Testis (tissue), 2 donors: ENCODE data around the gene DIPK2B.

Source experiments
- POLR2A ChIP-seq: fragments of 450-650 bp; IDR thresholded peaks from one replicate; pipeline ENCODE4 v1.6.1; 2017; ENCODE audit warnings: antibody characterized with exemption, mild to moderate bottlenecking, moderate library complexity
- TF ChIP-seq, protein P1 (sequence below), 3 experiments: fragments of 450-650 bp in 2 of 3; fragments of 200-600 bp in 1 of 3; sonication (generic) in 1 of 3; IDR thresholded peaks; one replicate each; pipeline ENCODE4 v1.5.1; 2016 to 2019; ENCODE audit warnings: antibody characterized with exemption in 3 of 3, mild to moderate bottlenecking in 2 of 3, moderate library complexity in 1 of 3

DNA sequence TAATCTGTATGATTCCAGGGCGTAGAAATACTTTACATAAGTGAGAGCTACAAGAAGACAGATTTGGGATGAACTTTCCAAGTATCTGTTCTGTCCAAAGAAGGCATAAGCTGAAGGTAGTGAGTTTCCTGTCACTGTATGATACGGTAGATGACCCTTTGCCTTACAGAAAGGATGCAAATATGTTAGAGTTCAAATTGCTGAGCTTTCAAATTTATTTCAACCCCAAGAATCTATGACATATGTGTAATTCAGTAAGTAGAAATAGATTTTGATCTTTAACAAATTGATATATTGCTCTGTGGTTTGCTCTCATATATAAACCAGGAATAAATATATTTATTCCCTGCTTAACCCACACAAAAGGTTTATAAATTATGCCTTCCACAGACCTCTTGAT is 16.5 kb downstream of the DIPK2B start:
- TF ChIP-seq, protein P1, sequence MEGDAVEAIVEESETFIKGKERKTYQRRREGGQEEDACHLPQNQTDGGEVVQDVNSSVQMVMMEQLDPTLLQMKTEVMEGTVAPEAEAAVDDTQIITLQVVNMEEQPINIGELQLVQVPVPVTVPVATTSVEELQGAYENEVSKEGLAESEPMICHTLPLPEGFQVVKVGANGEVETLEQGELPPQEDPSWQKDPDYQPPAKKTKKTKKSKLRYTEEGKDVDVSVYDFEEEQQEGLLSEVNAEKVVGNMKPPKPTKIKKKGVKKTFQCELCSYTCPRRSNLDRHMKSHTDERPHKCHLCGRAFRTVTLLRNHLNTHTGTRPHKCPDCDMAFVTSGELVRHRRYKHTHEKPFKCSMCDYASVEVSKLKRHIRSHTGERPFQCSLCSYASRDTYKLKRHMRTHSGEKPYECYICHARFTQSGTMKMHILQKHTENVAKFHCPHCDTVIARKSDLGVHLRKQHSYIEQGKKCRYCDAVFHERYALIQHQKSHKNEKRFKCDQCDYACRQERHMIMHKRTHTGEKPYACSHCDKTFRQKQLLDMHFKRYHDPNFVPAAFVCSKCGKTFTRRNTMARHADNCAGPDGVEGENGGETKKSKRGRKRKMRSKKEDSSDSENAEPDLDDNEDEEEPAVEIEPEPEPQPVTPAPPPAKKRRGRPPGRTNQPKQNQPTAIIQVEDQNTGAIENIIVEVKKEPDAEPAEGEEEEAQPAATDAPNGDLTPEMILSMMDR (IDR thresholded peaks at IDR 0.05): no peak
- TF ChIP-seq POLR2A: no peak
